Stimulated activated CD8-positive, alpha-beta memory T cell treated with anti-CD3 and anti-CD28 coated beads, Interleukin-4, amount 100 ng/mL, for 1 hour (primary cell): ENCODE results near the gene POU6F2.
"Not testable (repeated sequence)": the region's sequence is repeated elsewhere in the genome, so short reads cannot be mapped to it uniquely, and the experiment has no call there.

Experiments used
- DNase-seq, 2 donors: peaks; one replicate each; pipeline ENCODE4 v3.0.0-alpha.2; 2020; ENCODE audit warnings: low read depth in 2 of 2, low spot score in 1 of 2

POU6F2 gene

DNA sequence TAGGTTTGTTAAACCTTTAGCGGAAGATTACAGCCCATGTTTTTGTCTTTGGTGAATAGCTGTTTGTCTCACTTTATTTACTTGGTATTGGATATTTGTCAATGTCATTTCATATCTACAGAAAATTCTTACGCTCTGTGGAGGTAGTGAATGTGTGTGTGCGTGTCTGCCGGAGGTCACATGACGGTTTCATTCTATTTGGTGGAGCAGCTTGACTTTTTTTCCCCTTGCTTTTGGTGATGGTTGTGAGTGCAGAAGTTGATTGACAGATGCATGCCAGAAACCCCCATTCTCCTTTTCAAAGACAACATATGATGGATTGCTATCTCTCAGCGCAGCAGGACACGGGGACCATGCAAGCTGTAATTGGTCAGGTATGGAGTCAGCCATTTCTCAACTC, at the start of gene POU6F2:
Gene POU6F2 (plus strand): TSS at position 225 of the 400 bp plus-strand sequence. CDS start 45 bp downstream, at position 270.
- DNase-seq = no peak

GRCh38 chr7:38928506-38928905, 49.2 kb upstream of the POU6F2 start:
- no peak for DNase-seq

- no peak for DNase-seq
These were observed 48.1 kb upstream of the POU6F2 start for GRCh38 chr7:38929460-38930171.

DNA sequence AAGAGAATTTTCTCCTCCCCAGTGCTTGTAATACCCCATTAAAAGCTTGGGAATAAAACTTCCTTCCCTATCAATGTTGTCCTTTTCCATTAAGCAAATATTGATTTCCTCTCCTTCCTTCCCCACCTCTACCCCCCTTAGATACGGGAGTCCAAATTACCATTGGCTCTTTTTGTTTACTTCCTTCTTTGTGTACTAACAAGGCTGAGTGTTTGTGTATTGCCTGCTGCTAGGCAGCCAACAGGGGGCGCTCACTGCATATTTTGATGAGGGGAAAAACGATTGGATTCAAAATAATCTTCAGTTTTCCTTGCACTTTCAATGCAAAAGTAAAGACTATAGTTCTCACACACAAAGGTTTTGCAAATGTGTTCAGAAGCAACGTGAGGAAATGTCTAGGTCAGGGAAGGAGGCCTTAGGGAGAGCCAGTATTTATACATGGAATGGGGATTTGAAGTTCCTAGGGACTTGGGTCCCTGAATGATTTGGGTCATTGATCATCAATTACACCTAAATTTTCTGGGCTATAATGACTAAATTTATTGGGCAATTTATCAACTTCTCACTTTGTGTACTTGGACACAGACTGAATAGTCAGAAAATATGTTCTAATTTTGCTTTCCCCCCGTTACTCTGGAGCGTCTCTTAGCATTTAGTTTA, 45.1 kb upstream of the POU6F2 start:
- no peak for DNase-seq

DNA sequence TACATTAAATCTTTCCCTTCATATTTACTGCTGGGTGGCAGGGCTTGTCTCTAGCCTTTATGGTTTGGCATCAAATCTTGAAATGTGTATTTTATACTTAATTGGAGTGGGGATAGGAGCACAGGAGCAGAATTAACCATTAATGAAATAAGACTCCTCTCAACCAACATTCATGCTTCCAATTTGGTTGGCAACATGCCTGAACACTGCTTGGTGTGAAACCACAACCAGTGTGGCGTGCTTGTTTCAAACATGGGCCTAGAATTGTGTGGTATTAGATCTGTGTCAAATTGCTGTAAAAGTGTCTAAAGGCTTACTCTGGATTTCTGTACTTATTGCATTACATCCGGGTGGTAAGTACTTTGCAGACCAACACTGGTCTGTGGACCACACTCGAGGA, 43.7 kb upstream of the POU6F2 start:
- DNase-seq = no peak

DNA sequence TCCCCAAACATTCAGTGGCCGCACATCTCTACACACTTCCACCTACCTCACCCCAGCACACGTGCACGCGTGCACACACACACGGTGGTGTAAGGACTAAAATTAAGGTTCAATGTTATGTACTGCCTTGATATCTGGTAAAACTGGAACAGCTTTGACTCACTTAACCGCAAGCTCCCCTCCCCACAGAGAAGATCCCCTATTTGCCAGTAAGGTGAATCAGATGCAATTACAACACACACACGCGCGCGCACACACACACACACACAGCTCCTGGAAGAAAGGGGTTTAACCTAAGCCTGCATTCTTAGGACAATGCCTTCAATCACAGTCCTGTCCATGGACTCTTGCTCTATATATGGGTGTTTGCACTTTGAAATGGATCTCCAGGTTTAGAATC, 43.2 kb upstream of the POU6F2 start:
- no peak for DNase-seq

DNA sequence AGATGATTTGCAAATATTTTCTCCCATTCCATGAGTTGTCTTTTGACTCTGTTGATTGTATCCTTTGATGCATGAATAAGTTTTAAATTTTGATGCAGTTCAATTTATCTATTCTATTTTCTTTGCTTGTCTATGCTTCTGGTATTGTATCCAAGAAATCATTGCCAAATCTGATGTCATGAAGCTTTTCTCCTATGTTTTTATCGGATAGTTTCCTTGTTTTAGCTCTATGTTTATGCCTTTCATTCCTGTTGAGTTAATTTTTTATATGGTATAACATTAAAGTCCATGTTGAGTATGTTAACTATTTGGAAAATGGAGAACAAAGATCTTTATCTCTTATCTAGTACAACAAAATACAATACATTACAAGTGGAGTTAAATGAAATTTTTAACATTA, 41.1 kb upstream of the POU6F2 start:
- no peak for DNase-seq

DNA sequence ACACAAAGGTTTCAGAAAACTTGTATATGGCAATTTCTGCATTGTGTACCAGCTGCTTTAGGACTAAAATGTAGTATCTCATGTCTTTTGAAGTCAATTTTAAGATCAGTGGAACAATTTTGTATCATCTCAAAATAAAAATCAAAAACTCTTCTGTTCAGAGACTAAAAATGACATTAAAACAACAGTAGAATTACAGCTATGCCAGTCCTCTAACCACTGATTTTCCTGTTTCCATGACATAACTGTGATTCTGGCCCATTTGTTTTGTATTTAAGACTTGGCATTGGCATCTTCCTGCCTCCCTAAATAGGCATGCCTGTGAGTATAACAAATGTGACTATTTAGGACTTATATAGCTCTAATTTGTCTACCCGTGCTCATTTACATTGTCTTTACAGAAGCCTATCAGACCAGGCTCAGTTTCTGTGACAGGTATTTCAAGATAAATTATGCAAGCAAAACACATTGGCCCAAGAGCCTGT, 39.7 kb upstream of the POU6F2 start:
- DNase-seq = no peak

DNA sequence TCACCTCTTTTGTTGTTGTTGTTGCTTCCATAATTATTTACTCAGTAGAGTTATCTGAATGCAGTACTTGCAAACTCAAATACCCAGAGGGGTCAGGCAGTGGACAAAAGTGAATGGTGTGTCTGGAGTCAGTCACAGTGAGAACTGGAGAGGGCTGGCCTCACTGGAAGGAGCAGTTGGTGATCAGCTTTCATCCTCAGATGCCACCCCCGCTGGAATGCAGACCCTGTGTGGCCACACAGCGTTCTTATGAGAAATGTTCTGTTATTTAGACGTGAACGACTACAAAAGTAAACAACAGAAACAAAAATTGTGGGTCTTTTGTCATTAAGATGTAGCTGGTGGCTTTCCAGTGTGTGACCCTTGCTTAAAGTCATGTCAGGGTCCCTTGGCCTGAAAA, 39.1 kb upstream of the POU6F2 start:
- DNase-seq = no peak

DNA sequence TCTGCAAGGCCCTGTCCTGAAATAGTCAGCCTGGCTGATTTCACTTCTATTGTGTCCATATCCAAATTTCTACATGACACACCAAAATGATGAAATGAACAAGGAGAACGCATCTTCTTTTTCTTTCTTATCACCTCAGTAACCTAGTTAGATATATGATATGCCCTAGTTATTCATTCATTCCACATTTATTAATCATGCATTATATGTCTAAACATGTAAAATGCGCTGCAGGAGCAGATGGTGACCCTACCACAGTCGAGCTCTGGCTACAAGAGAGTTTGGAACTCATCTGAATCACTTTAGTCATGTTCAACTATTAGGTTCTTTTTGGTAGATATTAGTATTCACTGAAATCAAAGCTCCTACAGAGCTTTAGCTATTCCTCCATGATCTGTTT, 36.9 kb upstream of the POU6F2 start:
- DNase-seq = no peak

DNA sequence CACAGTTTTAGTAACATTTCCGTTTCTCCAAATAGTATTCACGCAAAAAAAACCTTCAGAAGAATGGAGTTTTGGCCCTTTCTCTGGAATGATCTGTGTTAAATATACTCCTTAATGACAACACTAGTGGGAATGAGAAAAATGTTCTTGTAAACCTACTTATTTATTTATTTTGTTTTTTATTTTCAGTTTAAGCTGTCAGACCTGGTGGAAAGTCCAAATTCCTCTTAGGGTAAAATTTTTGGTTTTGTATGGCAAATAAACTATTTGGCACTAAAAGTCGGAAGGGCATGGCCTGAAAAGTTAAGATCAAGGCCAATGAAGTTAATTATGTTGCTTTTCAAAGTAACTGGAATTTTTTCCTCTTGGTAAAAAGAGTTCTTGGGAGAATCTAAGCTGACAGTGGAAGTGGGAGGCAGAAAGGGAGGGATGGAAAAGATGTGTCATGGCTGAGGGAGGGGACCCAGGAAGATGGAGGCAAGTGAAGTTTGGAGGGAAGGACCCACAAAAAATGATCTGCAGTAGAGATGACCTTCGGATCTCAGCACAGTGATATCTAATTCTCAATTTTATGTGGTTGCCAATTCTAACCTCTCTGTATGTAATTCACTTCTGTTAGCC, 35.2 kb upstream of the POU6F2 start:
- DNase-seq = no peak

- DNase-seq = not testable (repeated sequence)
These were observed 30.2 kb upstream of the POU6F2 start for GRCh38 chr7:38947541-38947940.

- DNase-seq = no peak
These were observed 27.4 kb upstream of the POU6F2 start for GRCh38 chr7:38950309-38950708.

- no peak for DNase-seq
These were observed 26.5 kb upstream of the POU6F2 start for GRCh38 chr7:38951213-38951612.

DNA sequence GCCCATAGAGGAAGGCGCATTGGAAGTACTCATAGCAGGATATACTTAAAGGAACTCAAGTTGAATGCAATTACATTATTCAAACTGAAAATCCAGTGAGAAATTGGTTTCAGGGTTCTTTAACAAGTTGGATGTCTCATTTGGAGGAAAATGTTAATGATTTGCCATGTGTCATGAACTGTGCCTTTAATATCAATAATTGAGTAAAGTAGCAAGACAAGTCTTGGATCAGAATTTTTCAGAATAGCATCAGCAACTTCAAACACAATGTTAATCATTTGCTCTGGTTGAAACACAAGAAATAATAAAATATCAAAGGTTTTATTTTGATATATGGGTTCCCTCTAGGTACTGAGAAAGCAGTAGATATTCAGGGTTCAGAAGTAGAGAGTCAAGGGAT, 24.5 kb upstream of the POU6F2 start:
- DNase-seq = no peak

DNA sequence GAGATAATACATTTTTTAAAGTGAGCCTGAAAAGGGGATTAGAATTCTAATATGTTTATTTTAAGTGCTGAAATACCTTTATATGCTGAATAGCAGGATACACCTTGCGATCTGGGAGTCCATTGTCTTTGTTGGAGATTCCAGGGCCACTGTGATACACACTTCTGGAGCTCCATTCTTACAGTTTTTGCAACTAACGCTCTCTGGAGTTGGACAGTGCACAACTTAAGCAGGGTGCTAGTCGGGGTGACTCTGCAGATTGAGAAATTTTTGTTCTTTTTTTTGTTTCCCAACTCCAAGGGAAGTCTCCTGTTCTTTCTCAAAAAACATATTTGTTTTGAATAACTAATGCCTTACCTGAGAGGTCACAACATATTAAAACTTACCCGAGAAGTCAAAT, 23.7 kb upstream of the POU6F2 start:
- DNase-seq = no peak

GRCh38 chr7:38955892-38956291, 21.8 kb upstream of the POU6F2 start:
- DNase-seq = no peak

GRCh38 chr7:38962028-38962427, 15.7 kb upstream of the POU6F2 start:
- DNase-seq = no peak

DNA sequence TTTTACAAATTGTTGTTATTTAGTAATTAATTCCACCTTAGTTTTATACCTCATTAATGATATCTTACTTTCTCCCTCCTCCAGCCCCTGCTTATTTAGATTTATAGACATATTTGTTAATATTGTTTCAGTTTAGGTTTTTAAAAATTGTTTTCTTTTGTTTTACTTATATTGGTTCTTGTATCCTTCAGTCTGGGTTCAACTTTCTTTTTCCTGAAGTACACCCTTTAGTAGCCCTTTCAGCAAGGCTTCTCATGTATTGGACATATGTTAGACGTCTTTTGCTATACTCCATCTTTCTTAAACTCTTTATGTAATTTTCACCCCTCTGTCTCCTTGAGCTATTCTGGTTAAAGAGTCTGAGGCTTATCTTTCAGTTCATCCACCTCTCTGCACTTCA, 12.8 kb upstream of the POU6F2 start:
- DNase-seq = no peak

DNA sequence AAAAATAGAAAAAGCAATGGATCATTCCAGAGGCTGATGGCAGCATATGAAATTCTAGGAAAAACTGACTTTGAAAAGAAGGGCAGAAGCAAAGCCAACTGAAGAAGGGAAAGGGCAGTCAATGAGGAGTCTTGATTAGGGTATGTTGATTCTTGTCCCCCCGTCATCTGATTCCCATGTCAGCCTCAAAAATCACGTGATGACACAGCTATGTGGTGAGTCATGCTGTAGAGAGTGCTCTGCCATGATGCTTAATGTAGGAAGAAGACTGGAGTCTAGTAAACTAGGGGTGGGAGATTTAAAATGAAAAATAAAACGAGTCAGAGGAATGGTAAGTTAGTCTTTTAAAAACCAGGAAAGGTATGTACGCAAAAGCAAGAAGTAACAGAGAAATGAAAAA, 3.9 kb upstream of the POU6F2 start:
- no peak for DNase-seq

DNA sequence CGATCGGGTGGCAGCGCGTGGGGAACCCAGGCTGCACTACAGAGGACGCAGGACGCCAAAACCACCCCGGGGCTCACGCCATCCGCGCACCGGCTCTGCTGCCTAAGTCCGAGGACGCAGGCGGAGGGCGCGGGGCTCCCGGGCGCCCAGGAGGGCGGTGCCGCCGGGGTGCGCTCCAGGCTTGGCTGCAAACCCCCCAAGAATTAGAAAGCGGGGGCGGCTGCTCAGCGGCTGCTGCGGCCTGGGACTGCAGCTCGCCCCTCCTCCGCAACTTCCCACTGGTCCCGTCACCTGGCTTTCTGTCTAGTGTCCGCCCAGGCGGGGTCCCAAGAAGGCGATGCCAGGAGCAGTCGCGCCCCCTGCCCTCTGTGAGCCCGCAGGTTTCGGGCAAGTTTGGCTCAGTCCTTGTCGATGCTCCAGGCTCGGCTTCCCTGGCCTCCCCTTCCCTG, 1.7 kb upstream of the POU6F2 start:
- no peak for DNase-seq

- no peak for DNase-seq
These were observed 782 bp downstream of the POU6F2 start for GRCh38 chr7:38978491-38978890.
